Measurements from ENCODE around the gene RND1.

RND1 gene

DNA sequence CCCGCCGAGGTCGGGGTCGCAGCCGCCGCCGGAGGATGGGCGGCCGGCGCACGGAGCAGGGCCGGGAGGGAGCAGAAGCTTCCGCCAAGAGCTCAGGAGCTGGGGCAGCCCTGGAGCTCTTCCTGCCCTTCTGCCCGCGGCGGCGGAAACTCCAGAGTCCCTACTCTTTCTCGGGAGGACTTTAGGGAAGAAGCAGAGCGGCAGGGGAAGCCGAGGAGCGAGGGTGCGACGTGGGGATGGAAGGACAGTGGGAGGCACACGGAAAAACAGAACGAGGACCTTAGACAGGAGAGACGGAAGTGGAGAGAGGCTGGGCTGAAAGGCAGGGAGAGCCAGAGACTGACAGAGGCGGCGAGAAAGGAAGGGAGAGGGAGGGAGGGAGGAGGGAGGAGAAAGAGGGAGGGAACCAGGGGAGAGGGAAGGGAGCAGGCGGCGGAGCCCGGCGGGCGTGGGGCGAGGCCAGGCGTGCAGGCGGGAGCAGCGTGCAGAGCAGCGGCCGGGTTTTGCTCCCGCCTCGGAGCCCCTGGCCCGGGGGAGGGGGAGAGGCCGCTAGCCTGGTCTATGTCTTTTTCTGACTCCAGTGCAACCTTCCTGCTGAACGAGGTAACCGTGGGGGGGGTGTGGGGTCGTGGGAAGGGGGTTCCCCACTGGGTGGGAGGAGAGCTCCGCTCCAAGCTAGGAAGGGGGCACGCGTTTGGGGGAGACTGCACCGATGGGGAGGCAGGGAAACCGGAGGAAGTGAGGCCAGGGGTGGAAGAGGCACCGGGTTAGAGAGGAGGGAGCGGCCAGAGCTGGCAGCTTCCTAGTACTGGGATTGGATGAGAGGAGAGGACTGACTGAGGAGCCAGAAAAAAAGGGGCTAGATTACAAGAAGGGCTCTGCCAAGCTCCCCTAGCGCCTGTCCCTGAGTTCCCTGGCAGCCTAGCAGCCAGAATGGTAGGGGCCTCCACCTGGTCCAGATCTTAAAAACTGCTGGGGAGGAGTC lies 50.3 kb downstream of the RND1 start:
- TF ChIP-seq CTCF (IDR thresholded peaks at IDR 0.05; ENCODE audit: low read depth, low read length, missing control alignments) = no peak
- DNase-seq (ENCODE audit: extremely low read depth, low read depth) = peak; percentile 54
- peak overlapping the region; percentile 83 for H3K4me3 ChIP-seq (replicated peaks; ENCODE audit: low read depth, low read length)

- peak; percentile 98 for TF ChIP-seq CTCF (IDR thresholded peaks at IDR 0.05; ENCODE audit: low read depth, low read length, missing control alignments)
- H3K4me3 ChIP-seq (replicated peaks; ENCODE audit: low read depth, low read length) = peak overlapping the region; percentile 83
- DNase-seq (ENCODE audit: extremely low read depth, low read depth) = peak; percentile 51
These were observed 51.2 kb downstream of the RND1 start for GRCh38 chr12:48814262-48815125.

- TF ChIP-seq CTCF (IDR thresholded peaks at IDR 0.05; ENCODE audit: low read depth, low read length, missing control alignments) = no peak
- H3K4me3 ChIP-seq (replicated peaks; ENCODE audit: low read depth, low read length) = peak overlapping the region; percentile 83
- no peak for DNase-seq (ENCODE audit: extremely low read depth, low read depth)
These were observed 52.0 kb downstream of the RND1 start for GRCh38 chr12:48813465-48814261.

DNA sequence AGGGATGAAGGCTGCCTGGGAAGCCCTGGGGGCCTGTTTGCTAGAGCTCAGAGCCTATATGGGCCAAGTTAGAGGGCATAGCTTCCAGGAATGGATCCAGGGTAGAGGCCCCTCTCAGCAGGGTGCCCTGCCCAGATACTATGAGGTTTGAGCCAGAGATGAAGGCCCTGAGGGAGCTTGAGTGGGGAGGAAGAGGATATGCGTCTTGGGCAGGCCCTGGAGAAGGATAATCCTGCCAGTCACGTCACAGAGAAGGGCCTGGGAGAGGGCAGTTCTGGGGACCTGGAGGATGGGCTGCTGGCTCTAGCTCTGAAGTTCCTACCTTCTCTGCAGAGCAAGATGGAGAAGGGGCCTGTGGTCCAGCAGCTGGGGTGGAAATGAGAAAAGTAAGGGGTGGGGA lies 53.3 kb downstream of the RND1 start:
- no peak overlapping the region for H3K4me3 ChIP-seq (replicated peaks; ENCODE audit: low read depth, low read length)
- TF ChIP-seq CTCF (IDR thresholded peaks at IDR 0.05; ENCODE audit: low read depth, low read length, missing control alignments) = no peak
- DNase-seq (ENCODE audit: extremely low read depth, low read depth) = no peak

- no peak overlapping the region for H3K4me3 ChIP-seq (replicated peaks; ENCODE audit: low read depth, low read length)
- no peak for TF ChIP-seq CTCF (IDR thresholded peaks at IDR 0.05; ENCODE audit: low read depth, low read length, missing control alignments)
- DNase-seq (ENCODE audit: extremely low read depth, low read depth) = no peak
These were observed 54.1 kb downstream of the RND1 start for GRCh38 chr12:48811437-48812090.
